Memory B cell (primary cell): Measurements from ENCODE around the gene ALDH1L2.

ENCODE experiments used
- ATAC-seq: fragments of 150-1000 bp; cut with Tn5 transposase; 2 replicates; pipeline ENCODE4 v1.10.0; 2021; ENCODE audit warnings: low read depth, mild to moderate bottlenecking, moderate library complexity
- DNase-seq, 2 donors: peaks; one replicate each; pipeline ENCODE4 v3.0.0; 2022; ENCODE audit warnings: low spot score in 2 of 2
- H3K27ac Mint-ChIP-seq: one replicate; pipeline ENCODE4 v1.8.0; 2022; ENCODE audit warnings: mild to moderate bottlenecking, moderate library complexity, mixed read lengths
- H3K27me3 Mint-ChIP-seq: one replicate; pipeline ENCODE4 v1.8.0; 2022; ENCODE audit warnings: mixed read lengths
- H3K36me3 Mint-ChIP-seq: one replicate; pipeline ENCODE4 v1.8.0; 2022; ENCODE audit warnings: mild to moderate bottlenecking, mixed read lengths
- H3K4me1 Mint-ChIP-seq: one replicate; pipeline ENCODE4 v1.8.0; 2022; ENCODE audit warnings: mixed read lengths
- H3K4me3 Mint-ChIP-seq: one replicate; pipeline ENCODE4 v1.8.0; 2022; ENCODE audit warnings: mild to moderate bottlenecking, moderate library complexity, mixed read lengths
- H3K9me3 Mint-ChIP-seq: one replicate; pipeline ENCODE4 v1.8.0; 2022; ENCODE audit warnings: mixed read lengths

ALDH1L2 gene

DNA sequence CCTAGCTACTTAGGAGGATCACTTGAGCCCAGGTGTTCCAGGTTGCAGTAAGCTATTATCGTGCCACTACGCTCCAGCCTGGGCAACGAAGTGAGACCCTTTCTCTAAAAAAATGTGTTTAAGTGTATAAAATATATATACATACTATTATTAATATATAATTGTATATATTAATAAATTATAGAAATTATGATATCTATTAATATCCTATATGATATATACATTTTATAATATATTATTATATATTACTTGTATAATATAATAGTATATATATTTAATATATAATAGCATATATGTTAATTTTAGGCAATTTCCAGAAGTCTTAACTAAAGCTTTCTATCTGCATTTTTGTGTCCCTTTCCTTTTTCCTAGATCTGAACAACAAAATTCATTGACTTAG, 12.3 kb downstream of the ALDH1L2 start:
- Mint-ChIP-seq H3K9me3 (no peaks in the 10 kb centered on the region), H3K4me3 (no peak overlapping the region), H3K27ac (no peak overlapping the region), H3K27me3 (no peaks in the 10 kb centered on the region), H3K4me1 (peaks cover 9% of the 10 kb centered on the region), H3K36me3 (no peaks in the 10 kb centered on the region)
- ATAC-seq (no peak), DNase-seq (no peak)

DNA sequence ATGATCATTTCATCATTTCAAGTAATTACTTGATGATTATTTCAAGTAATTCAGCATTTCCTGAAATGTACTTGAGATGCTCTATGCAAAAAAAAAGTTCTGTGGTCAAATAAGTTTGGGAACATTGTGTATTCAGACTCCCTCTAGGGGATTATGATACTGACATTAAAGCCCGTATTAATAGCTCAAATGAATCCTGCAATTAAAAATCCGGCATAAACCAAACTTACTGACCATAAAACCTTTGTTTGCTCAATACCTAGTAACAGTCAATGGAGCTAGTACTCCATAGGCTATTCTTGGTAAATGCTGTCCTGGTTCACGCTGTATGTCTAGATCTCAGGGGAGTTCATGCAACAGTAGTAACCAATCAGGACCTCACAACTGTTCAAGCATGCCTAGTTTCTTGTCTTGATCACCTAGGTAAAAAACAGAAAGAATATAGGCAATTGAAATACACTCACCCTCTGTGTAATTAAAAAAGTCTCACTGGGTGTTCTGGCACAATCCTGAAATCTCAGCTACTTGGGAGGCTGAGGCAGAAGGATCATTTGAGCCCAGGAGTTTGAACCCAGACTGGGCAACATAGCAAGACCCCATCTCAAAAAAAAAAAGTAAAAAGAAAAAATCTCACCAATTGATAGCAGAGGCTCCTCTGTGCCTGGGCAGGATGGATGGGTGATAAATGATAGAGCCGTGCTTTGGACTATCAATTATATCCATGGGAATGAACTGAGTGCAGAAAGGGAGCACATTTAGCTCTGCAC, 14.1 kb downstream of the ALDH1L2 start:
- Mint-ChIP-seq H3K27me3 (no peaks in the 10 kb centered on the region), H3K27ac (no peak overlapping the region)

DNA sequence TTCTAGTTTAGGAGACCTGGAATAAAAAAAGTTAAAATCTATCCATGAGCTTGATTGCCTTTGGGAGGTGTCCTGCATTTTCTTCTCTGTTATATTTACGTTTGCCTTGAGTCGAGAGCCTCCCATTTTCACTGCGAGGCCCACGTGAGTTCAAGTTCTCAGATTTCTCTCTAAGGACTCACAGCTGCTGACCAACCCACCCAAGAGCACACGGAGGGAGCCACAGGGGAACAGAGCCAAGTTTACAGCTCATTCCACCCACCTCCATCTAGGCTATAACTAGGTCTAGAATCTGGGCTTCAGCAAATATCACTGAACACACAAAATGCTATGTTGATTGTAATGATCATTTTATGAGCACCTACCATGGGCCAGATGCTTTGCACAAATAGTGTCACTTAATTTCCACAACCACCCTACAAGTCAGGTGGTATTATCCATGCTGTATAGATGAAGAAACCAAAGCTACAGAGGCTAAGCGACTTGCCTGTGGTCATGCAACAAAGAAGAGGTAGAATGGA, 16.7 kb downstream of the ALDH1L2 start:
- Mint-ChIP-seq H3K9me3 (no peaks in the 10 kb centered on the region), H3K36me3 (no peaks in the 10 kb centered on the region), H3K4me3 (no peak overlapping the region), H3K4me1 (peaks cover 4% of the 10 kb centered on the region), H3K27me3 (no peaks in the 10 kb centered on the region), H3K27ac (no peak overlapping the region)
- ATAC-seq = no peak
- no peak for DNase-seq

More for the DNA sequence above, 14.1 kb downstream of the ALDH1L2 start:
- H3K4me1 Mint-ChIP-seq = peaks cover 9% of the 10 kb centered on the region
- ATAC-seq = no peak
- no peak overlapping the region for H3K4me3 Mint-ChIP-seq
- no peak for DNase-seq
- no peaks in the 10 kb centered on the region for H3K36me3 Mint-ChIP-seq
- H3K9me3 Mint-ChIP-seq = no peaks in the 10 kb centered on the region

DNA sequence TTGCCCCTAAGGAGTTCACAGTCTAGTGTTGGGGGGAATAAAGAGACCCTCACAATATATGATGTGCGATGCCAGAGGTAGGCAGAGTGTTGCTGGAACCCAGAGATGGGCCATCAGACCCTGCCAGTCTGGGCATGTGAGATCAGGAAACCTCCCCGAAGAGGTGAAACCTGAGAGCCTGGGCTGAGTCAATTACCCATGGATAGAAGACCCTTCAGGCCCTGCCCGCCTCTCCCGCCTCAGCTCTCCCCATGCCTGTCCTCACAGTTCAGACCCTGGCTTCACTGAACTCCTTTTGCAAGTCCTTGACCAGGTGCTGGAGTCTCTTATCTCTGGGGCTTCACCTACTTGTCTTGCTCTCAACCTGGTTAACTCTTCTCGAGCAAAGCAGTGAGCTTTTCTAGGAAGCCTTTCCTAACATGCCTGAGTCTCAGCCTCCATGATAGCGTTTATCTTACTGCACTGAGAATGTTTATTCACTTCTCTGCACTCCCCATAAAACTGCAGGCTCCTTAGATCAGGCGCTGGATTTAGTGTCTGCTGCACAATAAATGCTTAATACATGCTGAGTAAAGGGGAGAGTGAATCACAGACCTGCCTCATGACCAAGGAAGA, 19.6 kb downstream of the ALDH1L2 start:
- H3K9me3 Mint-ChIP-seq = no peaks in the 10 kb centered on the region
- no peak overlapping the region for H3K4me3 Mint-ChIP-seq
- H3K27me3 Mint-ChIP-seq = no peaks in the 10 kb centered on the region
- H3K36me3 Mint-ChIP-seq = no peaks in the 10 kb centered on the region
- H3K27ac Mint-ChIP-seq = no peak overlapping the region
- DNase-seq (no peak), ATAC-seq (no peak)
- no peaks in the 10 kb centered on the region for H3K4me1 Mint-ChIP-seq

DNA sequence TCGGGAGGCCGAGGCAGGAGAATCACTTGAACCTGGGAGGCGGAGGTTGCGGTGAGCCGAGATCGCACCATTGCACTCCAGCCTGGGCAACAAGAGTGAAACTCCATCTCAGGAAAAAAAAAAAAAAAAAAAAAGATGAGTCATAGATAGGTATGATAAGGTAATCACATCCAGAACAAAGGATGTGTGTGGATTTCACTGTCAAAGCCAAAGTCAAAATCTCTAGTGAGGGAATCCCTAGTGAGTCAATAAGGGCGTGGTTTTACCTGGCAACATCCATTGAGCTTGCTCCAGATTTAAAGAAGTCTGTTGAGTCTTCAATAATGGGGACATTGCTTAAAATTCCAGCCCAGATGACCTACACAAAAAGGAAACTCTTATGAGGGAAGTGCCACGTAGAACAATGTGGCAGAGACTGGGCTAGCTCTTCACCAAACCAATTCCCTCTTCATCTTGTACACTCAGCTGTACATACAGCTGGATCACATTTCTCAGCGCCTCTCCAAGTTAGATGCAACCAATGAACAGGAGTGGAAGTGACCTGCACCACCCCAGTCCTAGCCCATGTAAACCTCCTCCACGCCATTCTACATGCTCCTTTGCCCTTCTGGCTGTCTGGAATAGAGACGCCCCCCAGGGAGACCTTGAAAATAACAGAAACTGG, 23.4 kb downstream of the ALDH1L2 start:
- Mint-ChIP-seq H3K27me3 (peaks cover 2% of the 10 kb centered on the region), H3K27ac (no peak overlapping the region)
- no peak for ATAC-seq

DNA sequence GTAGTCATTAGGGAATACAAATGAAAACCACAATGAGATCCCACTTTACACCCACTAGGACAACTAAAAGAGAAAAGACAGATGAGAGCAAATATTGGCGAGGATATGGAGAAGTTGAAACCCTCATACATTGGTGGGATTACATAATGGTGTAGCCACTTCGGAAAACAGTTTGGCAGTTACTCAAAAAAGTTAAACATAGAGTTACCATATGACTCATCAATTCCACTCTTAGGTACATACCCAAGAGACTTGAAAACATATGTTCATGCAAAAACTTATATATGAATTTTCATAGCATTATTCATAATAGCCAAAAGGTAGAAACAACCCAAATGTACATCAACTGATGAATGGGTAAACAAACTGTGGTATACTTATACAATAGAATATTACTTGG, 27.1 kb downstream of the ALDH1L2 start:
- Mint-ChIP-seq H3K9me3 (peaks cover 15% of the 10 kb centered on the region), H3K27ac (no peak overlapping the region), H3K4me3 (no peak overlapping the region), H3K4me1 (peaks cover 4% of the 10 kb centered on the region), H3K36me3 (peaks cover 13% of the 10 kb centered on the region), H3K27me3 (peaks cover 2% of the 10 kb centered on the region)
- no peak for DNase-seq
- ATAC-seq = no peak

More for the DNA sequence above, 23.4 kb downstream of the ALDH1L2 start:
- Mint-ChIP-seq H3K4me1 (no peaks in the 10 kb centered on the region), H3K9me3 (peaks cover 9% of the 10 kb centered on the region), H3K4me3 (no peak overlapping the region), H3K36me3 (peaks cover 4% of the 10 kb centered on the region)
- DNase-seq = no peak

DNA sequence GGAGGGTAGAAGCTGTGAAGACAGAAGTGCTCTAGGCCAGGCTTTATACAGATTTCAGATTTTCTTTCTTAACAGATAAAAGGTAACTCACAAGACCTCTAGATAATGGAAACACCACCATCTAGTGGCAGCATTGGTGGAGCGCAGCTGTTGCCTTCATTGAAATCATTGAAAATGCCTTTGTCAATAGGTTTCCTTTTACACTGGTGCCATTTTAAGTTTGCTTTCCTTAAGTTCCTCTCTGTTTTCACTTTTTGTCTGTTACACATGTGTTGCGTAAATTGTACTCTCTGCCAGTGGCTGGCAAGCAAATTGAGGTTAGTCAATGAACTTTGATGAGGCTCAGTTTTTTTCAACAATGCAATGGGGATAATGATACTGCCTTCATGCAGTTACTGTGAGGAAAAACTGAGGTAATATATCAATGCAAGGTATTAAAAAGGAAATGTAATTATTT, 31.1 kb downstream of the ALDH1L2 start:
- Mint-ChIP-seq H3K9me3 (peaks cover 15% of the 10 kb centered on the region), H3K27me3 (peaks cover 2% of the 10 kb centered on the region), H3K36me3 (peaks cover 15% of the 10 kb centered on the region), H3K4me1 (peaks cover 14% of the 10 kb centered on the region), H3K27ac (no peak overlapping the region), H3K4me3 (no peak overlapping the region)
- DNase-seq (peak; percentile 73 to 75), ATAC-seq (peak; percentile 91)

DNA sequence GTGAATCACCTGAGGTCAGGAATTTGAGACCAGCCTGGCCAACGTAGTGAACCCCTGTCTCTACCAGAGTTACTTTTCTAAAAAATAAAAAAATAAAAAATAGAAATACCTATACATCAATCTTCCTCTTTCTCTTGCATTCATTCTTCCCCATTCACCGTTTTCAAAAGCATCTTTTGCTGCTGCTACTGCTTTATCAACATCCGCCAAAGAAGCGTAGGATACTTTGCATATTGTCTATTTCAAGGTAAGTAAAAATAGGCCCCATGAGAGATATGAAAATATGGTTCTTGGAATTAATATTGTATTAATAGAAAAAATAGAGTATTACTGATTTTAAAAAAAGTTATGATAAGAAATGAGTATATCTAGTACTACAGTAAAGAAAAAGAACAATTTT, 32.3 kb downstream of the ALDH1L2 start:
- Mint-ChIP-seq H3K4me1 (peaks cover 14% of the 10 kb centered on the region), H3K27ac (no peak overlapping the region), H3K9me3 (peaks cover 16% of the 10 kb centered on the region), H3K4me3 (no peak overlapping the region), H3K27me3 (peaks cover under 1% of the 10 kb centered on the region), H3K36me3 (peaks cover 16% of the 10 kb centered on the region)
- no peak for DNase-seq
- peak; percentile 48 for ATAC-seq

DNA sequence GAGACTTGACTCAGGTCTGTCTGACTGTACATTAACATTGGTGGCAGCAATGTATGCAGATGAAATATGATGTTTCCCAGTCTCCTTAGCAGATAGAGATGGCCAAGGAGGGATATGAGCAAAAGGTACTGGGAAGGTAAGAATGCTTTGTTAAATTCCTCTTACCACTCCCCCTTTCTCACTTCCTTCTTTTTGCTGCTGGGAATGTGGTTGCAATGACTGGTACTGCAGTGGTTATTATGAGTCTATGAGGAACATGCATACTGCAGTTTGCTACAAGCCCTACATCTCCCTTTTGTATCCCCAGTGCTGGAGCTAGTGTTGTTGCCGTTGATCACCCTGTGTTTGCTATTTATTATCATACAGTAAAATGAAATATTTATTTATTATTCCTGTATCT, 35.9 kb downstream of the ALDH1L2 start:
- Mint-ChIP-seq H3K27me3 (no peaks in the 10 kb centered on the region), H3K9me3 (peaks cover 2% of the 10 kb centered on the region), H3K36me3 (peaks cover 4% of the 10 kb centered on the region), H3K27ac (no peak overlapping the region), H3K4me3 (no peak overlapping the region), H3K4me1 (peaks cover 14% of the 10 kb centered on the region)
- ATAC-seq (no peak), DNase-seq (no peak)

DNA sequence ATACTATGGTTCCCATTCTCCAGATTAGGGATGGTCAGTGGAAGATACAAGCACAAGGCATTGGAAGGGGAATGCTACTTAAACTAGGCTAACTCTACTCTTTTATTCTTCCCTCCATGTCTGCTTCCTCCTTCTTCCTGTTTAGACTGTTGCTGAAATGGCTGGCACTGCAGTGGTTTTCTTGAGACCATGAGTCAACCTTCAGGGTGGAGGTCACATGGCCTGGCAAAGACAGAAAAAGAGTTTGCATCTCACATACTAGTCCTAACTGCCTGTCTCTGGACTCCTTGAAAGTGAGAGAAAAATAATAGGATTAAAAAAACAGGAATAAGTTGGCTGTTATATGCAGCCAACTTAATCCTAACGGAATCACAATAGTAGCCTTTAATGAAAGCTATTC, 37.0 kb downstream of the ALDH1L2 start:
- Mint-ChIP-seq H3K27ac (no peak overlapping the region), H3K9me3 (peaks cover 2% of the 10 kb centered on the region), H3K4me1 (peaks cover 10% of the 10 kb centered on the region), H3K36me3 (peaks cover 4% of the 10 kb centered on the region), H3K4me3 (no peak overlapping the region), H3K27me3 (no peaks in the 10 kb centered on the region)
- DNase-seq (no peak), ATAC-seq (no peak)

DNA sequence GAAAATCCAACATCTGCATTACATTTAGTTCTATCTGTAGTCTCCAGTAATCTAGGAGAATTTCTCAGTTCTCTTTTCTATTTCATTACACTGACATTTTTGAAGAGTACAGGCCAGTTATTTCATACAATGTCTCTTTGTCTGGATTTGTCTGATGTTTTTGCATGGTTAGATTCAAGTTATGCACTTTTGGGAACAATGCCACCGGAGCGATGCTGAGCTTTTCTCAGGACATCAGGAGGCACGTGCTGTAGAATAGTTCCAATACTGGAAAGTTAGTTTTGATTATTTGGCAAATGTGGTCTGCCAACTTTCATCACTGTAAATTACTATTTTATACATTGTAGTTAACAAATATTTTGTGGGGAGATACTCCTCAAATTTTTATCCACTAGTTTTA, 43.1 kb downstream of the ALDH1L2 start:
- no peak overlapping the region for H3K27ac Mint-ChIP-seq

DNA sequence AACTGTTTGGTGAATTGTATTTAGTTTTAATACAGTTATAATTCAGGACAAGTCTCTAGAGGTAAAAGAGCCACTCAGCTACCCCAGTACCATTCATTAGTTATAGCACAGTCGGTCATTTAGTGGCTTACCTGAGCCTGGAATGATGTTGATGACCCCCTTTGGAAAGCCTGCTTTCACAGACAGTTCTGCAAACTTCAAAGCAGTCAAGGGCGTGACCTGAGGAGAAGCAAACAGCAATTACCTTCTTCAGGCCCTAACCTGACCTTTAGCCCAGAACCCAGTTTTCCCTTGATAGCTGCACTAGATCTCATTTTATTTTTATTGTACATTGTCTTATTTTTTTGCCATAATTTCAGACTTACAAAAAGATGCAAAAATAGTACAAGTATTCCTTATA, 43.8 kb downstream of the ALDH1L2 start:
- ATAC-seq = no peak
- H3K9me3 Mint-ChIP-seq = no peaks in the 10 kb centered on the region
- no peaks in the 10 kb centered on the region for H3K36me3 Mint-ChIP-seq
- no peaks in the 10 kb centered on the region for H3K27me3 Mint-ChIP-seq
- H3K27ac Mint-ChIP-seq = no peak overlapping the region
- H3K4me3 Mint-ChIP-seq = no peak overlapping the region
- H3K4me1 Mint-ChIP-seq = peaks cover 2% of the 10 kb centered on the region
- no peak for DNase-seq

More for the DNA sequence above, 43.1 kb downstream of the ALDH1L2 start:
- H3K9me3 Mint-ChIP-seq = no peaks in the 10 kb centered on the region
- H3K4me3 Mint-ChIP-seq = no peak overlapping the region
- ATAC-seq (no peak), DNase-seq (no peak)
- peaks cover 2% of the 10 kb centered on the region for H3K4me1 Mint-ChIP-seq
- H3K27me3 Mint-ChIP-seq = no peaks in the 10 kb centered on the region
- H3K36me3 Mint-ChIP-seq = no peaks in the 10 kb centered on the region

DNA sequence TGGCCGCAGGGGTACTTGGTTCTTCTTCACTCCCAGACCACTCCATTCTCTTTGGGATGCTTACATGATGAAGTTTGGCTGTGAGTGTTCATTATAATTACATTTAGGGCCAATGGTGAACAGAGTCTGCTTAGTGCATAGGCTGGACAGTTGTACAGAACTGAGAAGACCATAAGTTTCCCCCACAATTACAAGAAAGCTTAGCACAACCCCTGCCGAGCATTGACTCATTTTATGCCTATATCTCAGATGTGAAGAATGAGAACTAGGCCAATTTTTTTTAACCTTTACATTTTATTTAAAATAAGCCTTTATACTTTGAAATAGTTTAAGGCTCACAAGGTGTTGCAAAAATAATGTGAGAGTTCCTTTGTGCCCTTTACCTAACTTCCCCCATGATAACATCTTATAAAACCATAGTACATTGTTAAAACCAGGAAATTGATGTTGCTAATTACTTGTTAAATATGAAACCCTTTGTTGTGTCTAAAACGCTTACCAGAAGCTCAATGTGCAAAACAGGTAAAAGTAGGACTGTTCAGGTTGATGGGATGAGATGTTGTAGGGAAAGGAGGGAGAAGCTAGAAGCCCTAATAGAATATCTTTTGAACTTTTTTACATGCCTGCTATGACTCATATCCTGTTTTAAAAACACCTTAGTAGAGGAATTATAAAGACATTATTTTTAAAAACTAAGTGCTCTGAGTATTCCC, 47.2 kb downstream of the ALDH1L2 start:
- no peak for ATAC-seq
- H3K27me3 Mint-ChIP-seq = no peaks in the 10 kb centered on the region
- no peak overlapping the region for H3K4me3 Mint-ChIP-seq

DNA sequence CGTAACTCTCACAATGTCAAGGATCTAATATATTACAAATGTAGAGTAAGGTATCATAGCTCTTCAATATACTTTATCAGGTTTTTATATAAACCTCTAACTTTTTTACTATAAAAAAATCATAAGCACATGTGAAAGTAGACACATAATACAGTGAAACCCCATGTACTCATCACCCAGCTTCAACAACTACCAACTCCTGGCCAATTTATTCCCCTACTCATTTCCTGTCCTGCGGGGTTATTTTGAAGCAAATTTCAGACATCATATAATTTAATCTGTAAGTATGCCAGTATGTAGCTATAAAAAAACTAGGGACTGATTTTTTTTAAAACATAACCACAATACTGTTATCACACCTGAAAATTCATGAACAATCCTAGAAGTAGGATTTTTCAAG, 50.4 kb downstream of the ALDH1L2 start:
- DNase-seq (no peak), ATAC-seq (no peak)
- Mint-ChIP-seq H3K36me3 (no peaks in the 10 kb centered on the region), H3K27me3 (no peaks in the 10 kb centered on the region), H3K4me3 (no peak overlapping the region), H3K9me3 (no peaks in the 10 kb centered on the region), H3K27ac (no peak overlapping the region), H3K4me1 (peaks cover 11% of the 10 kb centered on the region)

More for the DNA sequence above, 47.2 kb downstream of the ALDH1L2 start:
- H3K27ac Mint-ChIP-seq = no peak overlapping the region
- H3K4me1 Mint-ChIP-seq = peaks cover 2% of the 10 kb centered on the region
- H3K36me3 Mint-ChIP-seq = no peaks in the 10 kb centered on the region
- H3K9me3 Mint-ChIP-seq = no peaks in the 10 kb centered on the region
- no peak for DNase-seq
